ENCODE measurements around the gene NT5M. TPM values are rescaled to one million over a fixed set of nuclear protein-coding genes. Genes with fewer than 3 reads are reported as not detected.

Gene NT5M
- total RNA-seq, 1 donor from 2014 or later = 8.2 TPM

GRCh38 chr17:17321356-17322025 is 18.3 kb downstream of the NT5M start:
- DNase-seq = no peak
- Mint-ChIP-seq H3K4me3 (ENCODE audit: unreplicated experiment) (no peak overlapping the region), H3K9me3 (ENCODE audit: unreplicated experiment) (no peaks in the 10 kb centered on the region), H3K27ac (ENCODE audit: unreplicated experiment) (no peak overlapping the region), H3K4me1 (ENCODE audit: low read depth, unreplicated experiment) (no peaks in the 10 kb centered on the region), H3K27me3 (ENCODE audit: unreplicated experiment) (peaks cover 6% of the 10 kb centered on the region), H3K36me3 (ENCODE audit: unreplicated experiment) (no peaks in the 10 kb centered on the region)
- TF ChIP-seq CTCF (IDR thresholded peaks at IDR 0.05; ENCODE audit: partially characterized antibody, unreplicated experiment) = no peak

GRCh38 chr17:17322516-17323510 is 19.6 kb downstream of the NT5M start:
- H3K27me3 Mint-ChIP-seq (ENCODE audit: unreplicated experiment) = peaks cover 4% of the 10 kb centered on the region
- no peak for DNase-seq
- no peak for TF ChIP-seq CTCF (IDR thresholded peaks at IDR 0.05; ENCODE audit: partially characterized antibody, unreplicated experiment)
- H3K36me3 Mint-ChIP-seq (ENCODE audit: unreplicated experiment) = no peaks in the 10 kb centered on the region
- no peaks in the 10 kb centered on the region for H3K4me1 Mint-ChIP-seq (ENCODE audit: low read depth, unreplicated experiment)
- no peaks in the 10 kb centered on the region for H3K9me3 Mint-ChIP-seq (ENCODE audit: unreplicated experiment)
- no peak overlapping the region for H3K27ac Mint-ChIP-seq (ENCODE audit: unreplicated experiment)
- H3K4me3 Mint-ChIP-seq (ENCODE audit: unreplicated experiment) = no peak overlapping the region

DNA sequence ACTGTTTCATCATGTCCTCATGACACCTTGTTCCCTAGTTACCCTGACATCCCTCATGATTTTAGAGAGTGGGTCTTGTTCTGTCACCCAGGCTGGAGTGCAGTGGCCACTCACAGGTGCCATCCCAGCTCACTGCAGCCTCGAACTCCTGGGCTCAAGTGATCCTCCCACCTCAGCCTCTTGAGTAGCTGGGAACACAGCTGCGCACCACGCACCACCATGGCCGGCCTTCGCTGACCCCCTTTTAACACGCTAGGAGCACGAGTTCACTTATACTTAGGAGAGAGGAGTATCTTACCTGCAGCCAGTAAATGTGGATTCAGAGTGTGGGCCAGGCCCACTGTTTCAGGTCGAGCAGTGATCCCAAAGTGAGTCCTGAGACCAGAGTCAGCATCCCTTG is 21.4 kb downstream of the NT5M start:
- no peak for TF ChIP-seq CTCF (IDR thresholded peaks at IDR 0.05; ENCODE audit: partially characterized antibody, unreplicated experiment)
- H3K4me3 Mint-ChIP-seq (ENCODE audit: unreplicated experiment) = no peak overlapping the region
- DNase-seq = no peak

GRCh38 chr17:17325228-17325627 is 22.1 kb downstream of the NT5M start:
- no peak for TF ChIP-seq CTCF (IDR thresholded peaks at IDR 0.05; ENCODE audit: partially characterized antibody, unreplicated experiment)
- DNase-seq = no peak
- H3K27me3 Mint-ChIP-seq (ENCODE audit: unreplicated experiment) = peaks cover 7% of the 10 kb centered on the region
- H3K36me3 Mint-ChIP-seq (ENCODE audit: unreplicated experiment) = no peaks in the 10 kb centered on the region
- no peak overlapping the region for H3K4me3 Mint-ChIP-seq (ENCODE audit: unreplicated experiment)
- no peaks in the 10 kb centered on the region for H3K4me1 Mint-ChIP-seq (ENCODE audit: low read depth, unreplicated experiment)
- H3K27ac Mint-ChIP-seq (ENCODE audit: unreplicated experiment) = no peak overlapping the region
- H3K9me3 Mint-ChIP-seq (ENCODE audit: unreplicated experiment) = no peaks in the 10 kb centered on the region

More for the DNA sequence above, 21.4 kb downstream of the NT5M start:
- peaks cover 7% of the 10 kb centered on the region for H3K27me3 Mint-ChIP-seq (ENCODE audit: unreplicated experiment)
- no peaks in the 10 kb centered on the region for H3K36me3 Mint-ChIP-seq (ENCODE audit: unreplicated experiment)
- H3K9me3 Mint-ChIP-seq (ENCODE audit: unreplicated experiment) = no peaks in the 10 kb centered on the region
- H3K27ac Mint-ChIP-seq (ENCODE audit: unreplicated experiment) = no peak overlapping the region
- H3K4me1 Mint-ChIP-seq (ENCODE audit: low read depth, unreplicated experiment) = no peaks in the 10 kb centered on the region
